IMR-90 (cell line): ENCODE results near the gene RNF213.

ENCODE experiments used
- BHLHE40 ChIP-seq: fragments of 150-350 bp; IDR thresholded peaks from 2 replicates; pipeline ENCODE4 v1.6.1; 2016; ENCODE audit warnings: mild to moderate bottlenecking, low read depth, low read length
- CTCF ChIP-seq: conservative IDR thresholded peaks from 2 replicates; pipeline ENCODE4 v1.5.1; 2012; ENCODE audit warnings: mild to moderate bottlenecking, low read depth, low read length, improper control_type of control experiment
- ELK1 ChIP-seq: fragments of 150-350 bp; IDR thresholded peaks from 2 replicates; pipeline ENCODE4 v1.6.1; 2016; ENCODE audit warnings: low read depth, mild to moderate bottlenecking, low read length, moderate library complexity, borderline replicate concordance
- FOS ChIP-seq: fragments of 150-350 bp; IDR thresholded peaks from 2 replicates; pipeline ENCODE4 v1.6.1; 2016; ENCODE audit warnings: low read depth, low read length
- POLR2A ChIP-seq: IDR thresholded peaks from 2 replicates; pipeline ENCODE4 v1.6.1; 2012; ENCODE audit warnings: mild to moderate bottlenecking, low read depth, low read length
- RAD21 ChIP-seq: IDR thresholded peaks from 2 replicates; pipeline ENCODE4 v1.6.1; 2012; ENCODE audit warnings: low read length, improper control_type of control experiment
- RFX5 ChIP-seq: IDR thresholded peaks from 2 replicates; pipeline ENCODE4 v1.8.0; 2012; ENCODE audit warnings: low read depth, mild to moderate bottlenecking, low read length, moderate library complexity
- USF2 ChIP-seq: fragments of 150-350 bp; IDR thresholded peaks from 2 replicates; pipeline ENCODE4 v1.6.1; 2017; ENCODE audit warnings: mild to moderate bottlenecking, antibody characterized with exemption, low read length, low read depth

- TF ChIP-seq CTCF (no peak), POLR2A (no peak), USF2 (no peak), RFX5 (no peak), RAD21 (no peak), ELK1 (no peak), BHLHE40 (no peak), FOS (no peak)
Measured at GRCh38 chr17:80247561-80247960, 13.1 kb upstream of the RNF213 start.
